K562 (cell line): ENCODE data around the gene CALML4. TPM values are rescaled to one million over a fixed set of nuclear protein-coding genes. Genes with fewer than 3 reads are reported as not detected.

ENCODE experiments used
- ATAC-seq: fragments of 200-7000 bp; cut with Tn5 transposase; 3 replicates; pipeline ENCODE4 v1.9.1; 2020; ENCODE audit warnings: moderate library complexity
- BruUV-seq: library from RNA; stranded (reverse); fragments of 400-500 nt; replicated peaks from 2 replicates; lab custom pipeline; 2021; lab: Mats Ljungman, UMichigan
- CTCF ChIA-PET: fragments of 300-600 bp; formaldehyde crosslinking; extraction: SDS; loops from one replicate; lab custom pipeline; 2021; ENCODE audit warnings: low intra/inter-chr PET ratio; lab: Yijun Ruan, JAX
- POLR2A ChIA-PET: fragments of 300-600, 350-650 bp; sonication (Branson Sonifier 250); formaldehyde crosslinking; extraction: SDS; loops from one replicate; lab custom pipeline; 2021; ENCODE audit warnings: antibody characterized with exemption, inconsistent platforms; lab: Yijun Ruan, JAX
- DNase-seq, 4 experiments: peaks; one replicate each; pipeline versions ENCODE4 v3.0.0 to v3.0.0-alpha.2; 2011 to 2018; ENCODE audit warnings: low spot score in 3 of 4, mixed read lengths in 3 of 4; ENCODE audit errors: extremely low read depth in 1 of 4
- FAIRE-seq: peaks from 2 replicates; lab custom pipeline; 2011; peaks lifted over from hg19 to GRCh38; lab: Jason Lieb, UNC
- H2AFZ ChIP-seq: 2 replicates; pipeline ENCODE4 v1.6.0; 2011; ENCODE audit warnings: low read depth, low read length, control low read depth, inconsistent platforms
- H3K27ac ChIP-seq: fragments of 200-600 bp; 3 replicates; pipeline ENCODE4 v1.8.0; 2011; ENCODE audit warnings: low read depth, mild to moderate bottlenecking, control low read depth, inconsistent platforms, low read length, moderate library complexity, mixed read lengths; ENCODE audit errors: extremely low read depth
- H3K27me3 ChIP-seq, 2 experiments: fragments of 300-600 bp in 1 of 2; 2 replicates in 1 of 2; 3 replicates in 1 of 2; pipeline versions ENCODE4 v1.6.0 to v1.8.0; 2011; ENCODE audit warnings: inconsistent platforms in 2 of 2, low read length in 2 of 2, mild to moderate bottlenecking in 1 of 2, mixed read lengths in 1 of 2, moderate library complexity in 1 of 2; ENCODE audit not compliant: control insufficient read depth in 2 of 2, insufficient read depth in 2 of 2
- H3K36me3 ChIP-seq: fragments of 300-600 bp; 3 replicates; pipeline ENCODE4 v1.8.0; 2011; ENCODE audit warnings: mild to moderate bottlenecking, low read length, inconsistent platforms; ENCODE audit not compliant: control insufficient read depth, insufficient read depth
- H3K4me1 ChIP-seq, 2 experiments: fragments of 200-600 bp in 1 of 2; replicated peaks in 1 of 2; 2 replicates in 1 of 2; 3 replicates in 1 of 2; pipeline versions ENCODE4 v1.5.1 to v1.8.0; 2011; ENCODE audit warnings: inconsistent platforms in 2 of 2, low read length in 2 of 2, mild to moderate bottlenecking in 1 of 2, mixed read lengths in 1 of 2, moderate library complexity in 1 of 2; ENCODE audit not compliant: control insufficient read depth in 2 of 2, insufficient read depth in 2 of 2
- H3K4me2 ChIP-seq: 2 replicates; pipeline ENCODE4 v1.6.1; 2011; ENCODE audit warnings: low read length, control low read depth, inconsistent platforms, mixed read lengths; ENCODE audit not compliant: insufficient read depth
- H3K4me3 ChIP-seq: fragments of 200-600 bp; sonication (generic), shearing (Covaris generic); 2 replicates; pipeline ENCODE4 v1.5.1; 2016; ENCODE audit warnings: control low read depth, inconsistent platforms
- H3K79me2 ChIP-seq: fragments of 200-600 bp; 3 replicates; pipeline ENCODE4 v1.8.0; 2011; ENCODE audit warnings: low read length, inconsistent platforms; ENCODE audit not compliant: control insufficient read depth, insufficient read depth
- H3K9ac ChIP-seq, 2 experiments: 2 replicates each; pipeline versions ENCODE4 v1.6.0 to v1.6.1; 2011; ENCODE audit warnings: low read depth in 2 of 2, low read length in 2 of 2, control low read depth in 1 of 2, inconsistent platforms in 1 of 2, mild to moderate bottlenecking in 1 of 2, mixed read lengths in 1 of 2; ENCODE audit not compliant: insufficient read depth in 1 of 2
- H3K9me1 ChIP-seq: one replicate; pipeline ENCODE4 v1.6.0; 2011; ENCODE audit warnings: inconsistent platforms, mild to moderate bottlenecking, low read length, moderate library complexity; ENCODE audit not compliant: control insufficient read depth, insufficient read depth
- H3K9me3 ChIP-seq: replicated peaks from 2 replicates; pipeline ENCODE4 v1.5.1; 2011; ENCODE audit warnings: low read depth, low read length, inconsistent platforms; ENCODE audit not compliant: control insufficient read depth, insufficient read depth
- H4K20me1 ChIP-seq: replicated peaks from 2 replicates; pipeline ENCODE4 v1.6.1; 2011; ENCODE audit warnings: low read length, inconsistent platforms, mixed read lengths; ENCODE audit not compliant: control insufficient read depth, insufficient read depth
- E2F6 ChIP-seq, 2 experiments: IDR thresholded peaks; 2 replicates each; pipeline ENCODE4 v1.6.1; 2011; ENCODE audit warnings: borderline replicate concordance in 1 of 2, control low read depth in 1 of 2, low read depth in 1 of 2, low read length in 1 of 2, mild to moderate bottlenecking in 1 of 2, mixed read lengths in 1 of 2, moderate library complexity in 1 of 2; ENCODE audit not compliant: insufficient read depth in 1 of 2, insufficient read length in 1 of 2, poor library complexity in 1 of 2, severe bottlenecking in 1 of 2; ENCODE audit errors: extremely low read depth in 1 of 2
- MEF2D ChIP-seq: conservative IDR thresholded peaks from 2 replicates; pipeline ENCODE4 v1.6.1; 2016; ENCODE audit warnings: low read depth, missing genetic modification characterization, missing compliant biosample characterization
- ZBTB2 ChIP-seq: fragments of 450-650 bp; IDR thresholded peaks from 2 replicates; pipeline ENCODE4 v1.6.1; 2016; ENCODE audit warnings: antibody characterized with exemption
- WGBS: fragments of 100-300 bp; shearing (Covaris generic); methylation state at CpG from one replicate; pipeline ENCODE4 v1.1.6; 2016; ENCODE audit warnings: low coverage, mixed read lengths; ENCODE audit not compliant: insufficient coverage; ENCODE audit errors: missing lambda C conversion rate; 5-methylcytosine and 5-hydroxymethylcytosine counted together
- in situ Hi-C: fragments of 300-500 bp; cut with MboI; formaldehyde crosslinking; loops from 4 replicates; pipeline ENCODE4 v1.15.0; 2018; ENCODE audit warnings: inconsistent platforms, mixed read lengths
- intact Hi-C: fragments of 100-400 bp; cut with micrococcal nuclease; formaldehyde crosslinking; loops from 2 replicates; pipeline ENCODE4 v1.14.2; 2022
- polyA plus RNA-seq, 8 experiments: library from polyadenylated mRNA; depleted of rRNA in 4 of 8; stranded (reverse) in 5 of 8; unstranded in 3 of 8; fragments of >200 nt; fragmentation: Nextera tagmentation in 2 of 8; fragmentation: Illumina TruSeq in 1 of 8; extraction: Ambion mirVana in 2 of 8; extraction: Trizol in 1 of 8; gene quantifications; 2 replicates each; pipeline versions ENCODE4 v1.2.1 to v1.2.3, GENCODE V29; 2011 to 2014; ENCODE audit warnings: inconsistent platforms in 1 of 8, missing spikeins in 1 of 8
- total RNA-seq, 7 experiments: library from RNA; depleted of rRNA in 6 of 7; stranded (reverse); fragments of >200 nt in 6 of 7; fragmentation: Illumina TruSeq in 2 of 7; extraction: Trizol in 2 of 7; gene quantifications; 2 replicates each; pipeline versions ENCODE4 v1.2.1 to v1.2.3, GENCODE V29; 2011 to 2021; ENCODE audit warnings: low replicate concordance in 1 of 7

The CALML4 gene
- total and polyA plus RNA-seq, 9 of the 15 experiments (the other 6 are each of a cell fraction or from before 2014, with no cell fraction given), result 2.8 to 30.6 (median 15.5) TPM

- 100% methylated on average over 4 of the region's 5 CpGs for WGBS
- H2AFZ ChIP-seq, result no peak overlapping the region
- peaks cover 14 to 39% of the 10 kb centered on the region in 2 experiments for H3K4me1 ChIP-seq
- ATAC-seq, result no peak
- intact Hi-C loops, result no loop called here
- FAIRE-seq, result no peak
- ChIA-PET POLR2A (no interaction called here), CTCF (no interaction called here)
- peak overlapping the region in 1 of 2 experiments; percentile 79; a peak in 2 of 4 replicates for H3K9ac ChIP-seq
- H3K27me3 ChIP-seq, result no peaks in the 10 kb centered on the region
- H3K9me1 ChIP-seq, result no peaks in the 10 kb centered on the region
- BruUV-seq, result no TSS peak
- TF ChIP-seq ZBTB2 (no peak), E2F6 (IDR thresholded peaks at IDR 0.05; ENCODE audit: borderline replicate concordance in 1 of 2, extremely low read depth in 1 of 2, insufficient read depth in 1 of 2, insufficient read length in 1 of 2, low read depth in 1 of 2, low read length in 1 of 2, poor library complexity in 1 of 2, severe bottlenecking in 1 of 2) (no peak), MEF2D (no peak)
- H3K36me3 ChIP-seq, result peaks cover 45% of the 10 kb centered on the region; the same call in 1 of the 3 replicates
- no peak overlapping the region for H3K4me3 ChIP-seq
- in situ Hi-C loops, result no loop called here
- H3K27ac ChIP-seq, result no peak overlapping the region
- no peak overlapping the region for H3K4me2 ChIP-seq
- H4K20me1 ChIP-seq, result 0 out of 2 replicates have a peak, but pooled peaks cover 7% of the 10 kb centered on the region
- peaks cover 31% of the 10 kb centered on the region for H3K79me2 ChIP-seq
- no peaks in the 10 kb centered on the region for H3K9me3 ChIP-seq
- DNase-seq, result no peak
Measured at GRCh38 chr15:68203956-68204355, 1.2 kb downstream of the CALML4 start.
